Suppressor macrophage treated with lipopolysaccharide for 1 hour (primary cell): ENCODE results near the gene PDHX.
A peak's percentile ranks its signal among the peaks of the same experiment; 100 is the strongest.
"Not testable (repeated sequence)": the region's sequence is repeated elsewhere in the genome, so short reads cannot be mapped to it uniquely, and the experiment has no call there.

Source experiments
- DNase-seq, 3 donors: peaks; one replicate each; pipeline ENCODE4 v3.0.0-alpha.2; 2020 to 2022

PDHX gene

GRCh38 chr11:35023940-35024339, 107.5 kb downstream of the PDHX start:
- DNase-seq = not testable (repeated sequence)

- DNase-seq = not testable (repeated sequence)
Observed at GRCh38 chr11:35028007-35028406, 111.6 kb downstream of the PDHX start.

- peak; percentile 93 to 100 (median 98) for DNase-seq
Observed at GRCh38 chr11:35029979-35030682, 113.7 kb downstream of the PDHX start.

- DNase-seq = peak; percentile 94 to 99 (median 98)
Observed at GRCh38 chr11:35030716-35031213, 114.3 kb downstream of the PDHX start.

- peak in 2 of 3 donors; percentile 38 to 59 for DNase-seq
Observed at GRCh38 chr11:35031346-35031745, 114.9 kb downstream of the PDHX start.

- peak; percentile 64 to 74 (median 72) for DNase-seq
Observed at GRCh38 chr11:35031867-35032266, 115.4 kb downstream of the PDHX start.

- DNase-seq = no peak
Observed at GRCh38 chr11:35033011-35033410, 116.6 kb downstream of the PDHX start.

GRCh38 chr11:35034401-35034800, 118.0 kb downstream of the PDHX start:
- DNase-seq = no peak

GRCh38 chr11:35035894-35036408, 119.5 kb downstream of the PDHX start:
- peak; percentile 89 to 99 (median 96) for DNase-seq

GRCh38 chr11:35036639-35037038, 120.2 kb downstream of the PDHX start:
- peak; percentile 86 to 93 (median 92) for DNase-seq

- DNase-seq = peak in 1 of 3 donors; percentile 55
Observed at GRCh38 chr11:35038211-35038928, 122.0 kb downstream of the PDHX start.

GRCh38 chr11:35039076-35039475, 122.7 kb downstream of the PDHX start:
- no peak for DNase-seq

- DNase-seq = peak; percentile 81 to 93 (median 87)
Observed at GRCh38 chr11:35040221-35040942, 124.0 kb downstream of the PDHX start.

- DNase-seq = no peak
Observed at GRCh38 chr11:35041070-35041554, 124.7 kb downstream of the PDHX start.

GRCh38 chr11:35042224-35042623, 125.8 kb downstream of the PDHX start:
- peak; percentile 43 to 58 (median 56) for DNase-seq

- no peak for DNase-seq
Observed at GRCh38 chr11:35042913-35043312, 126.5 kb downstream of the PDHX start.

- DNase-seq = no peak
Observed at GRCh38 chr11:35043936-35044335, 127.5 kb downstream of the PDHX start.

GRCh38 chr11:35045236-35045820, 128.9 kb downstream of the PDHX start:
- DNase-seq = peak in 1 of 3 donors; percentile 42
